ENCODE results near the gene CLSTN2.
A peak's percentile ranks its signal among the peaks of the same experiment; 100 is the strongest.

Gene CLSTN2

GRCh38 chr3:140336465-140336864 is 401.5 kb downstream of the CLSTN2 start:
- H3K4me3 ChIP-seq (ENCODE audit: low read length) = no peak overlapping the region
- DNase-seq (ENCODE audit: low read depth, low spot score) = no peak

- H3K4me3 ChIP-seq (ENCODE audit: low read length) = no peak overlapping the region
- no peak for DNase-seq (ENCODE audit: low read depth, low spot score)
These were observed 403.9 kb downstream of the CLSTN2 start for GRCh38 chr3:140338916-140339315.

GRCh38 chr3:140341203-140341602 is 406.2 kb downstream of the CLSTN2 start:
- no peak overlapping the region for H3K4me3 ChIP-seq (ENCODE audit: low read length)
- DNase-seq (ENCODE audit: low read depth, low spot score) = no peak

GRCh38 chr3:140341817-140342403 is 406.9 kb downstream of the CLSTN2 start:
- H3K4me3 ChIP-seq (ENCODE audit: low read length) = no peak overlapping the region
- DNase-seq (ENCODE audit: low read depth, low spot score) = no peak

- no peak for DNase-seq (ENCODE audit: low read depth, low spot score)
- no peak overlapping the region for H3K4me3 ChIP-seq (ENCODE audit: low read length)
These were observed 407.7 kb downstream of the CLSTN2 start for GRCh38 chr3:140342668-140343067.

GRCh38 chr3:140343211-140344081 is 408.5 kb downstream of the CLSTN2 start:
- DNase-seq (ENCODE audit: low read depth, low spot score) = no peak
- H3K4me3 ChIP-seq (ENCODE audit: low read length) = no peak overlapping the region

- no peak for DNase-seq (ENCODE audit: low read depth, low spot score)
These were observed 409.1 kb downstream of the CLSTN2 start for GRCh38 chr3:140344082-140344454.

GRCh38 chr3:140344601-140345205 is 409.7 kb downstream of the CLSTN2 start:
- DNase-seq (ENCODE audit: low read depth, low spot score) = no peak
- no peak overlapping the region for H3K4me3 ChIP-seq (ENCODE audit: low read length)

More at GRCh38 chr3:140344082-140344454, 409.1 kb downstream of the CLSTN2 start:
- no peak overlapping the region for H3K4me3 ChIP-seq (ENCODE audit: low read length)

GRCh38 chr3:140347151-140347550 is 412.2 kb downstream of the CLSTN2 start:
- H3K4me3 ChIP-seq (ENCODE audit: low read length) = no peak overlapping the region
- DNase-seq (ENCODE audit: low read depth, low spot score) = no peak

GRCh38 chr3:140349938-140350337 is 415.0 kb downstream of the CLSTN2 start:
- no peak for DNase-seq (ENCODE audit: low read depth, low spot score)
- H3K4me3 ChIP-seq (ENCODE audit: low read length) = no peak overlapping the region

GRCh38 chr3:140351466-140351865 is 416.5 kb downstream of the CLSTN2 start:
- no peak overlapping the region for H3K4me3 ChIP-seq (ENCODE audit: low read length)
- no peak for DNase-seq (ENCODE audit: low read depth, low spot score)

- DNase-seq (ENCODE audit: low read depth, low spot score) = no peak
- H3K4me3 ChIP-seq (ENCODE audit: low read length) = no peak overlapping the region
These were observed 420.5 kb downstream of the CLSTN2 start for GRCh38 chr3:140355481-140355880.

- no peak for DNase-seq (ENCODE audit: low read depth, low spot score)
- no peak overlapping the region for H3K4me3 ChIP-seq (ENCODE audit: low read length)
These were observed 423.7 kb downstream of the CLSTN2 start for GRCh38 chr3:140358686-140359085.

- no peak for DNase-seq (ENCODE audit: low read depth, low spot score)
- H3K4me3 ChIP-seq (ENCODE audit: low read length) = no peak overlapping the region
These were observed 424.4 kb downstream of the CLSTN2 start for GRCh38 chr3:140359233-140359995.

- no peak overlapping the region for H3K4me3 ChIP-seq (ENCODE audit: low read length)
- DNase-seq (ENCODE audit: low read depth, low spot score) = no peak
These were observed 425.3 kb downstream of the CLSTN2 start for GRCh38 chr3:140360332-140360731.

GRCh38 chr3:140363801-140364200 is 428.8 kb downstream of the CLSTN2 start:
- H3K4me3 ChIP-seq (ENCODE audit: low read length) = no peak overlapping the region
- peak; percentile 51 for DNase-seq (ENCODE audit: low read depth, low spot score)

GRCh38 chr3:140365872-140366697 is 431.1 kb downstream of the CLSTN2 start:
- H3K4me3 ChIP-seq (ENCODE audit: low read length) = no peak overlapping the region
- no peak for DNase-seq (ENCODE audit: low read depth, low spot score)

- no peak for DNase-seq (ENCODE audit: low read depth, low spot score)
- no peak overlapping the region for H3K4me3 ChIP-seq (ENCODE audit: low read length)
These were observed 433.3 kb downstream of the CLSTN2 start for GRCh38 chr3:140368223-140368811.
